Measurements from ENCODE around the gene FOXA3. TPM values are rescaled to one million over a fixed set of nuclear protein-coding genes. Genes with fewer than 3 reads are reported as not detected.

FOXA3 gene
- total RNA-seq, 4 donors from 2014 or later, result 0.12 TPM; not detected in 3

GRCh38 chr19:45883881-45884681, 20.0 kb downstream of the FOXA3 start:
- WGBS, 2 donors, result 86 to 94% methylated on average over 34 to 46 of the region's 57 CpGs
- intact Hi-C loops (cut with DNase I; ENCODE audit: low total_unique reads), result no loop called here
- DNase-seq (ENCODE audit: low spot score in 2 of 2), result no peak

DNA sequence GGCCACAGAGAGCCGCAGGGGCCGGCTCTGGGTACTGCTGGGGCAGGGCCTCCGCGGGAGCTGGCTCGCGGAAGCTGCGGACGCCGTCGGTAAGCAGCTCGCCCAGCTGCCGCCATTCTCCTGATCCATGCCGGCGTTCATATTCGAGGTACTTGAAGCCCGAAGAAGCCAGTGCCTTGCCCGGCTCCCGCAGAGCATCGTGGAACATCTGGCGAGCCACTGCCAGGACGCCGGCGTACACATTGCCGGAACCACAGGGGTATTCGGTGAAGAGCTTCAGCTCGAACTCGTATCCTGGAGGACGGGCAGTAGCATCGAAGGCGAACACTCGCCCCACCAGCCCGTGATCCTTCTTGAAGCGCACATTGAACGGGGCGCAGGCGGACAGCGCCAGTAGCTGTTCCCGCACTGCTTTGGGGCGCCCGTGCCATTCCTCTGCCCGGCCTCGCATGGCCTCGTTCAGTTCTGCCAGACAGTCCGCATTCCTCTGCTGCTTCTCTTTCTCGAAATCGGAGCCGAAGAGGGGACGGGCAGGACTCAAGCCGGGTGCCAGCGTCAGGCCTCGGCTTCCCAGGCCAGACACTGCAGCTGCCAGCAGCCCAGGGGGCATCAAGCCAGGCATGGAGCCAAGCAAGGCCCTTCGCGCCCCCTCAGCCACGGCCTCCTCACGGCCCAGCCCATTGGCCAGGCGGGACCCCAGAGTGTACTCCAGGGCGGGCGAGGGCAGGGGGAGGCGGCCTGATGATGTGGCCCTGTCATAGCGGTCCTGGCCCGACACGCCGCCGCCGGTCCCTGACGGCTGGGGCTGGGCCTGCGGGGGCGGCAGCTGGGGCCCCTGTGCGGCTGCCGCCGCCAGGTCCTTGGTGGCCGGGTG, 20.8 kb downstream of the FOXA3 start:
- WGBS, 2 donors, result 65 to 74% methylated on average over 50 to 61 of the region's 72 CpGs
- DNase-seq (ENCODE audit: low spot score in 2 of 2), result no peak
- intact Hi-C loops (cut with DNase I; ENCODE audit: low total_unique reads), result no loop called here
- H3K4me3 ChIP-seq (ENCODE audit: low read depth, poor library complexity, severe bottlenecking), result peak overlapping the region; percentile 51
- TF ChIP-seq, protein P1, sequence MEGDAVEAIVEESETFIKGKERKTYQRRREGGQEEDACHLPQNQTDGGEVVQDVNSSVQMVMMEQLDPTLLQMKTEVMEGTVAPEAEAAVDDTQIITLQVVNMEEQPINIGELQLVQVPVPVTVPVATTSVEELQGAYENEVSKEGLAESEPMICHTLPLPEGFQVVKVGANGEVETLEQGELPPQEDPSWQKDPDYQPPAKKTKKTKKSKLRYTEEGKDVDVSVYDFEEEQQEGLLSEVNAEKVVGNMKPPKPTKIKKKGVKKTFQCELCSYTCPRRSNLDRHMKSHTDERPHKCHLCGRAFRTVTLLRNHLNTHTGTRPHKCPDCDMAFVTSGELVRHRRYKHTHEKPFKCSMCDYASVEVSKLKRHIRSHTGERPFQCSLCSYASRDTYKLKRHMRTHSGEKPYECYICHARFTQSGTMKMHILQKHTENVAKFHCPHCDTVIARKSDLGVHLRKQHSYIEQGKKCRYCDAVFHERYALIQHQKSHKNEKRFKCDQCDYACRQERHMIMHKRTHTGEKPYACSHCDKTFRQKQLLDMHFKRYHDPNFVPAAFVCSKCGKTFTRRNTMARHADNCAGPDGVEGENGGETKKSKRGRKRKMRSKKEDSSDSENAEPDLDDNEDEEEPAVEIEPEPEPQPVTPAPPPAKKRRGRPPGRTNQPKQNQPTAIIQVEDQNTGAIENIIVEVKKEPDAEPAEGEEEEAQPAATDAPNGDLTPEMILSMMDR (IDR thresholded peaks at IDR 0.05), result no peak
- TF ChIP-seq POLR2A (IDR thresholded peaks at IDR 0.05), result no peak

More at GRCh38 chr19:45883881-45884681, 20.0 kb downstream of the FOXA3 start:
- H3K4me3 ChIP-seq (ENCODE audit: low read depth, poor library complexity, severe bottlenecking), result no peak overlapping the region
- TF ChIP-seq, protein P1 (IDR thresholded peaks at IDR 0.05), result no peak

DNA sequence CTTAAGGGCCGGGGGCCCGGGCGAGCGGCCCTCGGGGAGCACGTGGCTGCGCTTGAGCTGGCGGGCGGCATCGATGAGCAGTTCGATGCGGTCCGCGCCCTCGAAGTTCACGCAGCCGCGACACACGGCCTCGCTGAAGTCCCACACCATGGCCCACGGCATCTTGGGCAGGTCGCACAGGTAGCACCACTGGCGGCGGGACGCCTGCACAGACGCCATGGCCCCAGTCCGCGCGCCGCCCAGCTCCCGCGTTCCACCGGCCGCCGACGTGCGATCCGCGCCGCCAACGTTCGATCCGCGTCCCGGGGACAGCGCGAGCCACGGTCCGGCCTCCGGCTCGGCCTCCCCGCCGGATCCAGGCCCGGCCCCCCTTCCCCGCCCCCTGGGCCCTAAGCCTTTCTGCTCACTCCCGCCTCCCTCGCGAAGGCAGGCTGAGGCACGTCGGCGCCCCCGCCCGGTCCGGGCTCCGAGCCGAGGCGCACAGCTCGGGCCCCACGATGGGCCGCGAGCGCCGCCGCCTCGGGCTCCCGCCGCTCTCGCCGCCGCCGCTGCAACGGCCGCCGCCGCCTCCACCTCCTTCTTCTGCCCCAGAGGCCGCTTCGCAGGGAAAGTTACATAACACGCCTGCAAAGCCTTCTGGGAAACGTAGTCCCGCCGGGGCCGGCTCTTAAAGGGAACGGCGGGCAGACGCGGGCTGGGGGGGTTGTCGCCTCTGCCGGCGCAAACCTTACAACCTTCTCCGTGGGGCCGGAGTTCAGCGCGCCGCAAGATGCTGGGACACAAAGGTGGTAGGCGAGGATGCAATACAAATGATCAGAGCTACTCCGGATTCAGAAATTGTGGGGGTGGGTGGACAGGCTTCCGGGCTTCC, 21.7 kb downstream of the FOXA3 start, which contains the start of gene IRF2BP1:
IRF2BP1 (minus strand) TSS at position 586 of the 871 bp plus-strand sequence; CDS start at position 219, 367 bp downstream.
- intact Hi-C loops (cut with DNase I; ENCODE audit: low total_unique reads), result no loop called here
- 1% methylated on average over 60 to 64 of the region's 107 CpGs for WGBS, 2 donors
- DNase-seq (ENCODE audit: low spot score in 2 of 2), result peak; percentile 91 to 99
- no peak for TF ChIP-seq POLR2A (IDR thresholded peaks at IDR 0.05)
- TF ChIP-seq, protein P1 (IDR thresholded peaks at IDR 0.05), result no peak
- H3K4me3 ChIP-seq (ENCODE audit: low read depth, poor library complexity, severe bottlenecking), result peak within 1 kb of the TSS; percentile 51

- TF ChIP-seq, protein P1 (IDR thresholded peaks at IDR 0.05), result no peak
- TF ChIP-seq POLR2A (IDR thresholded peaks at IDR 0.05), result no peak
- intact Hi-C loops (cut with DNase I; ENCODE audit: low total_unique reads), result no loop called here
- peak overlapping the region; percentile 51 for H3K4me3 ChIP-seq (ENCODE audit: low read depth, poor library complexity, severe bottlenecking)
- WGBS, 2 donors, result 1 to 2% methylated on average over 32 of the region's 32 CpGs
- peak; percentile 89 to 98 for DNase-seq (ENCODE audit: low spot score in 2 of 2)
Measured at GRCh38 chr19:45886427-45887199, 22.5 kb downstream of the FOXA3 start.
